Measurements from ENCODE around the gene YTHDC1. TPM values are rescaled to one million over a fixed set of nuclear protein-coding genes. Genes with fewer than 3 reads are reported as not detected.

The YTHDC1 gene
- total RNA-seq, 4 donors from 2014 or later, result 28.0 to 73.1 (median 34.9) TPM

DNA sequence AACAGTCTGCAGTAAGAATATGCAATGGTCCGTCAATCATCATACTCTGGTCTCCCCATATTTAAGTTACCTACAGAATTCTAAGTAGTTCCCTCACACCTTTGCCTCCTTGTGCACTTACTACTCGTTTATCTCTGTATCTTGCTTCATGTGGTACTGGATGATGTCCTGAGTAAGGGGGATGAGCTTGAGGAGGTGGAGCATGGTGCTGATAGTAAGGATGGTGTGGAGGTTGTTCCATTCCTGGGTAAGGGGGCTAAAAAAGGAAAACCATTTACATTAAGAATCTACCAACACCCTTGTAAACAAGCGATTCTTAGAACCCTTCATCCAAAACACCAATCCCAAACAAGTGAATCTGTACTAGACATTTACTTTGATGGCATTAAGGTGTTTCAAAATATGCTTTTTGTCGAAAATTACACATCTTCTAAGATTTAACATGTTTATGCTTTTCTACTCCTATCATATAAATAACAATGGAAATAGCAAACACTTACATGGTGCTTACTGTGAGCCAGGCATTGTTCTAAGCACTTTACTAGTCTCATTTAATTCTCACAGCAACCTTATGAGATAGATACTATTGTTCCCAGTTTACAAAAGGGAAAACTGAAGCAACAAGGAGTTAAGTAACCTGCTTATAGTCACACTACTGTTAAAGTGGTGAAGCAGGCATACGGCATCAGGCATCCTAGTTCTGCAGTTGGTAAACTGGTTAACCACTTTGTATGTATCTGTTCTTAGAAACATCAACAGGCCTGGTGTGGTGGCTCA, 33.5 kb downstream of the YTHDC1 start:
- in situ Hi-C loops (cut with MboI; ENCODE audit: low sequenced_read_pairs in 4 of 4), result no loop called here
- peaks cover 0 to 87% of the 10 kb centered on the region in 2 donors for H3K36me3 ChIP-seq
- intact Hi-C loops (cut with DNase I; ENCODE audit: low total_unique reads), result no loop called here
- no peak overlapping the region for H3K4me3 ChIP-seq
- H3K9me3 ChIP-seq, result no peaks in the 10 kb centered on the region
- no peak for ATAC-seq
- H3K4me1 ChIP-seq, result no peaks in the 10 kb centered on the region
- no peak for DNase-seq
- TF ChIP-seq, protein P1, sequence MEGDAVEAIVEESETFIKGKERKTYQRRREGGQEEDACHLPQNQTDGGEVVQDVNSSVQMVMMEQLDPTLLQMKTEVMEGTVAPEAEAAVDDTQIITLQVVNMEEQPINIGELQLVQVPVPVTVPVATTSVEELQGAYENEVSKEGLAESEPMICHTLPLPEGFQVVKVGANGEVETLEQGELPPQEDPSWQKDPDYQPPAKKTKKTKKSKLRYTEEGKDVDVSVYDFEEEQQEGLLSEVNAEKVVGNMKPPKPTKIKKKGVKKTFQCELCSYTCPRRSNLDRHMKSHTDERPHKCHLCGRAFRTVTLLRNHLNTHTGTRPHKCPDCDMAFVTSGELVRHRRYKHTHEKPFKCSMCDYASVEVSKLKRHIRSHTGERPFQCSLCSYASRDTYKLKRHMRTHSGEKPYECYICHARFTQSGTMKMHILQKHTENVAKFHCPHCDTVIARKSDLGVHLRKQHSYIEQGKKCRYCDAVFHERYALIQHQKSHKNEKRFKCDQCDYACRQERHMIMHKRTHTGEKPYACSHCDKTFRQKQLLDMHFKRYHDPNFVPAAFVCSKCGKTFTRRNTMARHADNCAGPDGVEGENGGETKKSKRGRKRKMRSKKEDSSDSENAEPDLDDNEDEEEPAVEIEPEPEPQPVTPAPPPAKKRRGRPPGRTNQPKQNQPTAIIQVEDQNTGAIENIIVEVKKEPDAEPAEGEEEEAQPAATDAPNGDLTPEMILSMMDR (IDR thresholded peaks at IDR 0.05 in 4 of 5, conservative IDR thresholded peaks at IDR 0.05 in 1 of 5), result no peak
- no peak for TF ChIP-seq POLR2A (IDR thresholded peaks at IDR 0.05)
- H3K27me3 ChIP-seq, result no peaks in the 10 kb centered on the region
- no peak overlapping the region for H3K27ac ChIP-seq

DNA sequence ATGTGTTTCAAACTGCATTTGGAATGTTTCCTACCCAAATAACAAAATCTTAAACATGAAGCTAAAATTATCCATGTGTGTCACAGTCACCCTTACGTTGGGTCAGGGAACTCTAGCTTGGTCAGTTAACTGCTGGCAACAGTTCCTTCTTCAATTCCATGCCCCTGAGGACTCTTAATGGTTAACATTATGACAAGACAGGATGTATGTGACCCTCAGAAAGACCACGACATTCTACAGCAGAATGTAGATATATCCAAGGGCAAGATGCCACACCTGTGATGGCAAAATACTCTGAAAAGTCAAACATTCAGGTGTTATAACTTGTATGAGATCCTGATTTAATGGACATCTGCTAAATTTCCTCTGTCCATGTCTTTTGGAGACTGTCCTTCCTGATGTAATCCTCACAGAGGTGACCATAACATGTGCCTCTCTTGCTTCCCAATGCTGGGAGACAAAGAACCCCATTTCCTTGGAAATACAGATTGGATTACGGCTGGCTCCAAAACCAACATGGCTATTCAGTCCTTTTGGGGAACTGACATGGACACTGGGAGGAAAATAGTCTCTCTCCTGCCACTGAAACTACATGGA, 39.1 kb downstream of the YTHDC1 start:
- DNase-seq (no peak), ATAC-seq (no peak)
- Histone ChIP-seq H3K4me3 (no peak overlapping the region), H3K27me3 (no peaks in the 10 kb centered on the region), H3K36me3 (peaks cover 0 to 37% of the 10 kb centered on the region in 2 donors), H3K4me1 (no peaks in the 10 kb centered on the region), H3K27ac (no peak overlapping the region), H3K9me3 (no peaks in the 10 kb centered on the region)
- in situ Hi-C loops (cut with MboI; ENCODE audit: low sequenced_read_pairs in 4 of 4), result no loop called here
- intact Hi-C loops (cut with DNase I; ENCODE audit: low total_unique reads), result no loop called here
- no peak for TF ChIP-seq POLR2A (IDR thresholded peaks at IDR 0.05)
- TF ChIP-seq, protein P1 (IDR thresholded peaks at IDR 0.05 in 4 of 5, conservative IDR thresholded peaks at IDR 0.05 in 1 of 5), result no peak

DNA sequence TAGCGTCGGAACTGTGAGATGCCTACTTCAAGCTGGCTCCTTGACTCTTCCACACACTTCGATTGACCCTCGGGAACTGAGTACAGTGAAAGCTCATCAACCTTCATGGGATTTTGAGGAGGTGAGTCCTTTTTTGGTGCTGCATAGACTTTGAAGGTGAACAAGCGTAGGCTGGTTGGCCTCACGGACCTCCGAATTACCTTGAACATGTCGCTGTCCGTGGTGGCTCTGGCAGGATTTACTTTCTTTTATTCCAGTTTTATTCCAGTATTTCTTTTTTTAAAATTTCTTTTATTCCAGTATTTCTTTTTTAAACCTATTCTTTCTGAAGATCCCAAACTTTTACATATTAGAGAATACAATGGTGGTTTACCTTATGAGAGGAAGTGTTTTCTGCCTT, 45.2 kb downstream of the YTHDC1 start:
- no peak overlapping the region for H3K4me3 ChIP-seq
- H3K27ac ChIP-seq, result no peak overlapping the region
- TF ChIP-seq, protein P1 (IDR thresholded peaks at IDR 0.05 in 4 of 5, conservative IDR thresholded peaks at IDR 0.05 in 1 of 5), result no peak
- TF ChIP-seq POLR2A (IDR thresholded peaks at IDR 0.05), result no peak
- in situ Hi-C loops (cut with MboI; ENCODE audit: low sequenced_read_pairs in 4 of 4) (no loop called here), intact Hi-C loops (cut with DNase I; ENCODE audit: low total_unique reads) (no loop called here)
- H3K4me1 ChIP-seq, result no peaks in the 10 kb centered on the region
- ATAC-seq, result no peak
- H3K9me3 ChIP-seq, result no peaks in the 10 kb centered on the region
- DNase-seq, result no peak
- H3K36me3 ChIP-seq, result no peaks in the 10 kb centered on the region
- no peaks in the 10 kb centered on the region for H3K27me3 ChIP-seq

DNA sequence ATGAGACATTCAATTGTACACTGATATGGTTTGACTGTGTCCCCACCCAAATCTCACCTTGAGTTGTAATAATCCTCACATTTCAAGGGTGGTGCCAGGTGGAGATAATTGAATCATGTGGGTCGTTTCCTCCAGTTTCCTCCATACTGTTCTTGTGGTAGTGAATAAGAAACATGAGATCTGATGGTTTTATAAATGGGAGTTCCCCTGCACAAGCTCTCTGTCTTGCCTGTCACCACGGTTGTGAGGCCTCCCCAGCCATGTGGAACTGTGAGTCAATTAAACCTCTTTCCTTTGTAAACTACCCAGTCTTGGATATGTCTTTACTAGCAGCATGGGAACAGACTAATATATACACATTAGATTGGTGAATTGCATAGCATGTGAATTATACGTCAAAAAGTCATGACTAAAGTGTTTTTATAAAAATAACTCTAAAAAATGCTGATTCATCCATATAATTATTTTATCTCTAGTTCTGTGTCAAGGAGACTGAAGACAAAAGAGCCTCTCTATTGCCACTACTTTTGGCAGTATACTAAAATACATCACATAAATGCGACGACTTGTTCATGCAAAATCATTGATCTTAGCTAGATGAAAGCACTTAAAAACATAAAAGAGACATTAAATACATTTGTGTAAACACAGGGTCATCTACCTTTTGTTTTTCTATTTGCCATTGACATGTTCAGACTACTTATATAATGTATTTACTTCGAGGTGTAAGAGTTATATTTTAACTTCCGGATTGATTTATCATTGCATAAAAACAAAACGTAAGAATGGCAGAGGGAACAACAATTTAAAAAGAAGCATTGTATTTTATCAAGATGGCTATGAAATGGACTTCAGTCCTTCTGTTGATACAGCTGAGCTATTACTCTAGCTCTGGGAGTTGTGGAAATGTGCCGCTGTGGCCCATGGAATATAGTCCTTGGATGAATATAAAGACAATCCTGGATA, 50.1 kb downstream of the YTHDC1 start:
- no peaks in the 10 kb centered on the region for H3K27me3 ChIP-seq
- ATAC-seq, result no peak
- no peak overlapping the region for H3K27ac ChIP-seq
- in situ Hi-C loops (cut with MboI; ENCODE audit: low sequenced_read_pairs in 4 of 4), result no loop called here
- no peak for TF ChIP-seq POLR2A (IDR thresholded peaks at IDR 0.05)
- TF ChIP-seq, protein P1 (IDR thresholded peaks at IDR 0.05 in 4 of 5, conservative IDR thresholded peaks at IDR 0.05 in 1 of 5), result no peak
- no peaks in the 10 kb centered on the region for H3K4me1 ChIP-seq
- no peak overlapping the region for H3K4me3 ChIP-seq
- H3K9me3 ChIP-seq, result no peaks in the 10 kb centered on the region
- intact Hi-C loops (cut with DNase I; ENCODE audit: low total_unique reads), result no loop called here
- H3K36me3 ChIP-seq, result no peaks in the 10 kb centered on the region
- DNase-seq, result no peak
